ENCODE data around the gene GGT5. TPM values are rescaled to one million over a fixed set of nuclear protein-coding genes. Genes with fewer than 3 reads are reported as not detected.

GGT5 gene
- total RNA-seq, 1 experiment from 2014 or later = 0.20 TPM

GRCh38 chr22:24232725-24233124, 12.2 kb downstream of the GGT5 start:
- ChIA-PET POLR2A (no interaction called here), CTCF (interaction anchor here (1.1 to 4.0 kb wide), 8 partner anchors 9 to 199 kb away, joined by 3 to 136 read pairs (median 28); no protein-coding TSS in a partner anchor)
- Mint-ChIP-seq H3K36me3 (no peaks in the 10 kb centered on the region), H3K27ac (no peak overlapping the region), H3K27me3 (ENCODE audit: low read depth) (no peaks in the 10 kb centered on the region), H3K9me3 (no peaks in the 10 kb centered on the region), H3K4me1 (peaks cover 3% of the 10 kb centered on the region), H3K4me3 (no peak overlapping the region)
- TF ChIP-seq ESRRA (CRISPR knock-in tag; IDR thresholded peaks at IDR 0.05; ENCODE audit: borderline replicate concordance) = no peak
- TF ChIP-seq NR1H2 (CRISPR knock-in tag; IDR thresholded peaks at IDR 0.05) = no peak
- TF ChIP-seq GTF2I (CRISPR knock-in tag; conservative IDR thresholded peaks at IDR 0.05) = no peak
- TF ChIP-seq, protein P1, sequence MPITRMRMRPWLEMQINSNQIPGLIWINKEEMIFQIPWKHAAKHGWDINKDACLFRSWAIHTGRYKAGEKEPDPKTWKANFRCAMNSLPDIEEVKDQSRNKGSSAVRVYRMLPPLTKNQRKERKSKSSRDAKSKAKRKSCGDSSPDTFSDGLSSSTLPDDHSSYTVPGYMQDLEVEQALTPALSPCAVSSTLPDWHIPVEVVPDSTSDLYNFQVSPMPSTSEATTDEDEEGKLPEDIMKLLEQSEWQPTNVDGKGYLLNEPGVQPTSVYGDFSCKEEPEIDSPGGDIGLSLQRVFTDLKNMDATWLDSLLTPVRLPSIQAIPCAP (CRISPR knock-in tag; IDR thresholded peaks at IDR 0.05) = no peak
- DNase-seq (ENCODE audit: low spot score) = no peak
- no peak for ATAC-seq

- no peak for DNase-seq (ENCODE audit: low spot score)
- H3K9me3 Mint-ChIP-seq = peaks cover 4% of the 10 kb centered on the region
- peaks cover 3% of the 10 kb centered on the region for H3K4me1 Mint-ChIP-seq
- H3K4me3 Mint-ChIP-seq = no peak overlapping the region
- no peak for ATAC-seq
- no peaks in the 10 kb centered on the region for H3K27me3 Mint-ChIP-seq (ENCODE audit: low read depth)
- TF ChIP-seq CTCF (IDR thresholded peaks at IDR 0.05) (no peak), MXD4 (CRISPR knock-in tag; IDR thresholded peaks at IDR 0.05; ENCODE audit: borderline replicate concordance) (no peak)
- no peak overlapping the region for H3K27ac Mint-ChIP-seq
- peaks cover 3% of the 10 kb centered on the region; the same call in 1 of the 2 replicates for H3K36me3 Mint-ChIP-seq
- CTCF ChIA-PET = interaction anchor here (1.0 to 4.0 kb wide), 15 partner anchors 9 to 289 kb away, joined by 3 to 136 read pairs (median 17); no protein-coding TSS in a partner anchor
- POLR2A ChIA-PET = no interaction called here
Observed at GRCh38 chr22:24232124-24232523, 12.8 kb downstream of the GGT5 start.

DNA sequence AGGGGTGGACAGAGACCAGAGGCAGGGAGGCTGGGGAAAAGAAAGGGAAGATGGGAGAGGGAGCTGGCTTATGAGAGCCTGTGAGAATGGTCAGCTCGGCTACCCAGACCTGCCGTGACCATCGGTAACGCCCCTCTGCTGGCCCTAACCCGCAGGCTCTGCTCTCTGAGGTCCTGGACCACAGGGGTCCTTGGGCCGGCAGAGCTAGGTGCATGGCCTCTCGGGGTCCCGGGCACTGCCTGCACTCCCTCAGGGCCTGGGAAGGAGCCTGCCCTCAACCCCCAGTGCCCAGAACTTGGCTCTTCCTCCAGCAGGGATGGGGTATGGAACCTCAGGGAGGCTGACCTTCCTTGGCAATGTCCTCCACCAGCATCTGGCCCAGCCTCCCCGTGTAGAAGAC, 13.2 kb downstream of the GGT5 start:
- DNase-seq (ENCODE audit: low spot score) = no peak
- POLR2A ChIA-PET = interaction anchor here (0.5 kb wide), 1 partner anchor 455 kb away, joined by 3 read pairs; no protein-coding TSS in a partner anchor
- H3K4me3 Mint-ChIP-seq = no peak overlapping the region
- TF ChIP-seq MYBL2 (CRISPR knock-in tag; IDR thresholded peaks at IDR 0.05) = no peak
- no peak for TF ChIP-seq NFATC4 (CRISPR knock-in tag; IDR thresholded peaks at IDR 0.05)
- TF ChIP-seq RORB (CRISPR knock-in tag; IDR thresholded peaks at IDR 0.05) = no peak
- ATAC-seq = no peak
- H3K36me3 Mint-ChIP-seq = peaks cover 3% of the 10 kb centered on the region; the same call in 1 of the 2 replicates
- no peak overlapping the region for H3K27ac Mint-ChIP-seq
- peaks cover 4% of the 10 kb centered on the region for H3K9me3 Mint-ChIP-seq
- H3K27me3 Mint-ChIP-seq (ENCODE audit: low read depth) = no peaks in the 10 kb centered on the region
- H3K4me1 Mint-ChIP-seq = peaks cover 3% of the 10 kb centered on the region
- CTCF ChIA-PET = interaction anchor here (0.9 to 4.0 kb wide), 29 partner anchors 9 to 290 kb away, joined by 3 to 136 read pairs (median 9); partner anchors contain the start of gene SUSD2

- peak; percentile 78 for TF ChIP-seq CTCF (IDR thresholded peaks at IDR 0.05)
- no peak for TF ChIP-seq GTF2I (CRISPR knock-in tag; conservative IDR thresholded peaks at IDR 0.05)
- TF ChIP-seq TCF7 (CRISPR knock-in tag; IDR thresholded peaks at IDR 0.05; ENCODE audit: low read depth) = no peak
- H3K4me1 Mint-ChIP-seq = peaks cover 3% of the 10 kb centered on the region
- peaks cover 3% of the 10 kb centered on the region; the same call in 1 of the 2 replicates for H3K36me3 Mint-ChIP-seq
- no peak overlapping the region for H3K4me3 Mint-ChIP-seq
- no peak overlapping the region for H3K27ac Mint-ChIP-seq
- ATAC-seq (peak; percentile 98), DNase-seq (ENCODE audit: low spot score) (peak; percentile 93)
- ChIA-PET POLR2A (interaction anchor here (0.5 to 1.0 kb wide), 3 partner anchors 12 to 823 kb away, joined by 3 read pairs; no protein-coding TSS in a partner anchor), CTCF (interaction anchor here (0.6 to 4.0 kb wide), 43 partner anchors 9 to 412 kb away, joined by 3 to 136 read pairs (median 5); partner anchors contain the start of genes MIF and SUSD2)
- H3K27me3 Mint-ChIP-seq (ENCODE audit: low read depth) = no peaks in the 10 kb centered on the region
- peaks cover 4% of the 10 kb centered on the region for H3K9me3 Mint-ChIP-seq
Observed at GRCh38 chr22:24230911-24231656, 13.8 kb downstream of the GGT5 start.

Measured in WTC11 (cell line).